Superior temporal gyrus (tissue), 1 donor: Measurements from ENCODE around the gene SSNA1.

Experiments used
- DNase-seq: peaks from one replicate; pipeline ENCODE4 v3.0.0-alpha.2; 2016; ENCODE audit errors: extremely low spot score

Gene SSNA1

DNA sequence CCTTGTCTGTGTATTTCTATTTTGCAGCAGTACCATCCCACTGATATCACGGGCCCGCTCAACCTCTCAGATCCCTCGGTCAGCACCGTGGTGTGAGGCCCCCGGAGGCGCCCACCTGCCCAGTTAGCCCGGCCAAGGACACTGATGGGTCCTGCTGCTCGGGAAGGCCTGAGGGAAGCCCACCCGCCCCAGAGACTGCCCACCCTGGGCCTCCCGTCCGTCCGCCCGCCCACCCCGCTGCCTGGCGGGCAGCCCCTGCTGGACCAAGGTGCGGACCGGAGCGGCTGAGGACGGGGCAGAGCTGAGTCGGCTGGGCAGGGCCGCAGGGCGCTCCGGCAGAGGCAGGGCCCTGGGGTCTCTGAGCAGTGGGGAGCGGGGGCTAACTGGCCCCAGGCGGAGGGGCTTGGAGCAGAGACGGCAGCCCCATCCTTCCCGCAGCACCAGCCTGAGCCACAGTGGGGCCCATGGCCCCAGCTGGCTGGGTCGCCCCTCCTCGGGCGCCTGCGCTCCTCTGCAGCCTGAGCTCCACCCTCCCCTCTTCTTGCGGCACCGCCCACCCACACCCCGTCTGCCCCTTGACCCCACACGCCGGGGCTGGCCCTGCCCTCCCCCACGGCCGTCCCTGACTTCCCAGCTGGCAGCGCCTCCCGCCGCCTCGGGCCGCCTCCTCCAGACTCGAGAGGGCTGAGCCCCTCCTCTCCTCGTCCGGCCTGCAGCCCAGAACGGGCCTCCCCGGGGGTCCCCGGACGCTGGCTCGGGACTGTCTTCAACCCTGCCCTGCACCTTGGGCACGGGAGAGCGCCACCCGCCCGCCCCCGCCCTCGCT is 20.5 kb upstream of the SSNA1 start:
- DNase-seq: no peak

DNA sequence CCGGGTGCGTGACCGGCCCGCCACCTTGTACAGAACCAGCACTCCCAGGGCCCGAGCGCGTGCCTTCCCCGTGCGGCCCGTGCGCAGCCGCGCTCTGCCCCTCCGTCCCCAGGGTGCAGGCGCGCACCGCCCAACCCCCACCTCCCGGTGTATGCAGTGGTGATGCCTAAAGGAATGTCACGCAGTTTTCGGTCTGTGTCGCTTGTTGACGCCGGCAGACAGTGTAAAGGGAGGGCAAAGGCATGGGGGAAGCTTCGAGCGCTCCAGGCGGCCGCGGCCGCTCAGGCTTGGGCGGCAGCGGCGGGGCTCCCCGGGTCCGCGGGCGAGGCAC is 19.9 kb upstream of the SSNA1 start:
- no peak for DNase-seq

DNA sequence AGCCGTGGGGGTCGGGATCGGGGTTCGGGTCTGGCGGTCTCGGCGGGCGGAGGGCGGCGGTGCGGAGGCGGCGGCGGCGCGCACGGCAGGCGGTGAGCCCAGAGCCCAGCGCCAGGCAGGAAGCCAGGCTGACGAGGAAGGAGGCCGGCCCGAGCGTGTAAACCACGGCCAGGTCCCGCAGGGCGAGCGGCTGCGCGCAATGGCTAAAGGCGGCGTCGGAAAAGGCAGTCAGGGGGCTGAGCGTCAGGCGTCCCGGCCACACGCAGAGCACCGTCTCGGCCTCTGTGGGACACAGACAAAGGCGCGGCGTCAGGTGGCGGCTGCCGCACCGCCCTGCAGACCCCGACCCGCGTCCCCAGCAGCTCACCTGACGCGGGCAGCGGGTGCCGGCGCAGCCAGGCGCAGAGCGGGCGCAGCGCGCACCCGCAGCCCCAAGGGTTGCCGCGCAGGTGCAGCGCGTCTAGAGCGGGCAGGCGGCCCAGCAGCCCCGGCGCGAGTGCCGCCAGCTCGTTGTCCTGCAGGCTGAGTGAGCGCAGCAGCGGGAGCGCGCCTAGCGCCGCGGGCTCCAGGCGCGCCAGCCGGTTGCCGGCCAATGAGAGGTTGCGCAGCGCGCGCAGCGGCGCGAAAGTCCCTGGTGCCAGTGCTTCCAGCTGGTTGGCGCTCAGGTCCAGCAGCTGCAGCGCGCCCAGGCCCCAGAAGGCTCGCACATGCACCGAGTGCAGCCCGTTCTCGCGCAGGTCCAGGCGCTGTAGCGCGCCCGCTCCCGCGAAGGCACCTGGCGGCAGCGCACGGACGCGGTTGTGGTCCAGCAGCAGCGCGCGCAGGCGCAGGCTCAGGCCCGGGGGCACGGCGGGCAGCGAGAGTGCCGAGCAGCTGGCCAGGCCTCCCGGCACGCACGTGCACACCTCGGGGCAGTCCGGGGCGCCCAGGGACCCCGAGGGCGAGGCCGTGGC is 19.3 kb upstream of the SSNA1 start:
- DNase-seq: no peak

DNA sequence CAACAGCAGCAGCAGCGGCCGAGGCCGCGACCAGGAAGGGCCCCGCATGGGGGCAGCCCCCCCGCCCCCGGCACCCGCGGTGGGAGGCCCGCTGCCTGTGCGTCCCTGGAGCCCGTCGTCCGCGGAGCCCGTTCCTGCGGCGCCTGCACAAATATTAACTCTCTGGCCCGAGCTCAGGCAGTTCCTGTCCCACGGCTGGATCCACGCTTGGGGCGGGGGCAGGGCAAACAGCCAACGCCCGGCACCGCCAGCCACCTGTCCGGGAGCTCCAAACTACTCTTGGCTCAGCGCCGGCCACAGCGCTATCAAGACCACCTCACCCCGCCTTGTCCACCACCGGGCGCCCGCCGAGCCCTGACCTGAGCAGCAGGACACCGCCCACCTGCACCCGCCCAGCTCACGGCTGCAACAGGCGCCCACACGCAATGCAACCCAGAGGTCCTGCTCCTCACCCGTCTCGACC is 18.5 kb upstream of the SSNA1 start, which contains the start of gene LRRC26:
LRRC26 (minus strand) TSS at position 156 of the 463 bp plus-strand sequence; CDS start at position 48, 108 bp downstream.
- no peak for DNase-seq

DNA sequence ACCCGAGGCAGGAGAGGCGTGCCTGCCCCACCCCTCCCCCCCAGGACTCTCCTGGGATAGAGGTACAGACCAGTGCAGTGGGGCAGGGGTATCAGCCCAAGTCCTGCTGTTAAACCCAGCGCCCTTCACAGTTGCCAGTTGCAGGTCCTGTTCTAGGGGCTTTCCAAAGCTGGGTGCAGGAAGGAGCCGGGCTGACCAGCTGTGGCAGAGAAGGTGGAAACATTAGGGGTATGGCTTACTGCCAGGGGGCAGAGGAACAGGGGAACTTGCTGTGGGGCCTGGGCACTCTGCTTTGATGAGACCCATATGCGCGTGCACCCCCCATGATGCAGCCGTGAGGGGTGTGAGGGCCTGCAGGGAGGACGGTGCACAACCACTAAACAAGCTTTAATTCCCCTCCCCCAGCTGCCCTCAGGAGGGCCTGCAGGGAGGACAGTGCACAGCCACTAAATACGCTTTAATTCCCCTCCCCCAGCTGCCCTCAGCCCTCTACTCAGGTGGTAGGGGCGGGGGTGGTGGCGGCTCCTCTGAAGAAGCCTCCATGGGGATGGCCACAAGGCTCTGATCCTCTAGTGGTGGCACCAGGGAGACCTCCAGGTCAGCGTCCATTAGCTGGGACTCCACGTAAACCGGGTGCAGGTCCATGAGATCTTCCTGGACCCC is 17.9 kb upstream of the SSNA1 start:
- DNase-seq: no peak

DNA sequence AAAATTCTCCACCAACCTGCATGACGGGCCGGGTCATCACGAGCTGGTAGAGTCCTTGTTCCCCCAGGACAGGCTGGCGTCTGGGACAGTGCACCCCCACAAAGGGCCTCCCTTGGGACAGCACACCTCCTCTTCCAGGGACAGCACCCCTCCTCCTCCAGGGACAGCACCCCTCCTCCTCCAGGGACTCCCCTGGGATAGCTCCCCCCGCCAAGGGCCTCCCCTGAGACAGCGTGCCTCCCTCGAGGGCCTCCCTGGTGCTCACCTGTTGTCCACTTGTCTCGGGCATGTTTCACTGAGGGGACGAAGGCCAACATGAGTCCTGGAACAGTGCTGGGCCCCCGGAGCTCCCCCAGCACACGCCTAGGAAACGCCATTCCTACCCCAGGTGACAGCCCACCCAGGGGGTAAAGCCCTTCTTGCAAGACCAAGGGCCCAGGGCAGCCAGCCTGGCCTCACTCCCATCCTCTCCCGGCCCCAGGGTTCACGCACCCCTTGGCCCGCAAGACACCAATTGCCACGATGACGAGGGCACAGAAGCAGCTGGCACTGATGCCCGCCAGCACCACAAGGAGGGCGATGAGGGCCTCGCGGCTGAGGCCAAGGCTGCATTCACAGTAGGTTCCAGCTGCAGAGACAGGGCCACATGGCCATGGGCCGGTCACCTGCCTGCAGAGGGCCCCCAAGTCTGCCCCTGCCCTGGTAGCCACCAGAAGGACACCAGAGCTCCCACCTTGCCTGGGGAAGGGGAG is 17.2 kb upstream of the SSNA1 start:
- no peak for DNase-seq

DNA sequence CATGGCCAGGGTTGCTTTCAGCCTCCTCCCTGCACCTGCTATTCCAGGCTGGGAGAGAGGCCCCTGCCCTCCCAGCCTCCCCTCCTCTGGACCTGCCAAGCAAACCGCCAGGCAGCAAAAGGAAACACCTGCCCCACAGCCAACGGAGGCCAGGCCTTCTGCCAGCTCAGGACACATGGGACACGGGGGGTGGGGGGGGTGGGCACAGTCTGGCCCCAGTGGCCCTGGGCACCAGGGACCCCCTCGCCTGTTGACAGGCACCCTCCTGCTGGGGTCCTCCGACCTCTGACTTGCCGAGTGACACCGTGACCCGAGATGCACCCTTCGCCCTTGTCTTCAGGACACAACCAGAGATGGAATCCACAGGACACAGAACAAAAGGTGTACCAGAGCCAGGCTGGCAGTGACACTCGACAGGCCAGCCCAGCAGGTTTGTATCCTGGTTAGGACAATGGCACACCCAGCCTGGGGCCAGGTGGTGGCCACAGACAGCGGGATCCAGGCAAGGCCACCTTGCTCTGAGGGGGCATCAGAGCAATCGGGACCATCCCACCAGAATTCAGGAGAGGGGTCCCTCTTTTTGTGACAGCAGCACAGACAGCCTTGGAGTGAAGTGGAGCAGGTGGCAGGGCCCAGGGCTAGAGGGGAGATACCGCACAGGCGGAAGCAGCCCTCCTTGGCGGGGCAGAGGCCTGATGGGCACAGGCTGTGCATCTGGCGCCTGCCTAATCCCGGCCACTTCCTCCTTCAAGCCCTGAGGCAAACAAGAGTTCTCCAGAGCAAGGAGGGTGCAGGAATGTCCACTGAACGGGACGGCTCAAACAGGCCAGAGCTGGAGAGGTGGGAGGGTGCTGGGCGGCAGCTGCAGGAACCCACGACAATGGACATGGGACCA is 15.3 kb upstream of the SSNA1 start:
- DNase-seq: no peak

DNA sequence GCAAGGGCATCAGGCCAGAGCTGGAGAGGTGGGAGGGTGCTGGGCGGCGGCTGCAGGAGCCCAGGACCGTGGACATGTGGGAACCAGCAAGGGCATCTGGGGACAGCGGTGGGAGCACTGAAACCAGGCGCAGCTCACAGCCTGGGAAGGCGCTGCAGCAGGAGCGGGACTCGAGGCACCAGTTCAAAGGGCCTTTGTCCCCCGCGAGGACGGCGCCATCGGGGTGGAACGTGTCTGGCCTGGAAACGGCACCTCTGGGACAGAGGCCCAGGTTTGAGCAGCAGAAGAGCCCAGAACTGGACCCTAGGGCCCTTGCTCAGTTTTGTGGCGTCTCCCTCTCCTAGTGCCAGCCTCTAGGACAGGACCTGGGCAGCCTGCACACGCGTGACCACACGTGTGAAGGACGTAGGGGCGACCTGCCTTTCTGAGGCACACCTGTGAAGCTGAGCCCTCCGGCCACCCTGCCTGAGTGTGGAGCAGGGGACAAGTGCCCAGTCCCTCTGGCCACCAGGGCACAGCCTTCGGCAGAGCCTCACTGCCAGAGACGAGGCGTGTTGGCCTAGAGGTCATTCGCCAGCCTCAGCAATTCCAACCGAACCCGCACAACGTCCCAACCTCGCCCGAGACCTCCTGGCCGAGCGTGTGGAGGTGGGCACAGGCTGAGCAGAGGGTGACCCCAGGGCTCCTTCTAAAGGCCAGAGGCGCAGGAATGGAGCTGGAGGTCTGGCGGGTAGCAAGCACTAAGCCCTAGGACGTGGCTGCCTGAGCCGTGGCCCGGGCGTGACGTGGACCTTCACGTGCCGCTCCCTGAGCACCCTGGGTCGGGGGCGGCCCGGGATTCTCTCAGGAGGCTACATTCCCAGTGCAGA is 14.4 kb upstream of the SSNA1 start:
- DNase-seq: no peak

DNA sequence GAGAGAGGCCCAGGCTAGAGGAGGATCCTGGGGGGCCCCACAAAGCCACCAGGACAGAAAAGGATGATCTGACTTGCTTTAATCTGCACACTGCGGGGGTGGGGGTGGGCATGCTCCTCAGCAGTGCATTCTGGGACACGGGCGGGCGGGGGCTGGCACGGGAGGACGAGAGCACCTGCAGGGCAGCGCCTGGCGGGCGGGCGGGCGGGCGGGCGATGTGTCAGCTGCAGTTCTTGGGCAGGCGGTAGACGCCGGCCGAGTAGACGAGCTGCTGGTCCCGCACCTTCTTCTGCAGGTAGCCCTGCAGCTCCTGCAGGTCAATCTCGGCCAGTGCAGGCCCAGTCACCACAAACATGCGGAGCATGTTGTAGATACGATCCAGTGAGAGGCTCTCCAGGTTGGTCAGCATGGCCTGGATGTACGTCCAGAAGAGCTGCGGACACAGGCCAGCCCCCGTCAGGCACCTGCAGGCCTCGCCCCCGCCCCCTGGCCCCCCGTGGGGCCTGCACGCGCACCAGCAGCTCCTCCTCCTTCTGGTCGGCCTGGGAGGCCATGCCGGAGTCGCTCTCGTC is 13.7 kb upstream of the SSNA1 start:
- DNase-seq: no peak

DNA sequence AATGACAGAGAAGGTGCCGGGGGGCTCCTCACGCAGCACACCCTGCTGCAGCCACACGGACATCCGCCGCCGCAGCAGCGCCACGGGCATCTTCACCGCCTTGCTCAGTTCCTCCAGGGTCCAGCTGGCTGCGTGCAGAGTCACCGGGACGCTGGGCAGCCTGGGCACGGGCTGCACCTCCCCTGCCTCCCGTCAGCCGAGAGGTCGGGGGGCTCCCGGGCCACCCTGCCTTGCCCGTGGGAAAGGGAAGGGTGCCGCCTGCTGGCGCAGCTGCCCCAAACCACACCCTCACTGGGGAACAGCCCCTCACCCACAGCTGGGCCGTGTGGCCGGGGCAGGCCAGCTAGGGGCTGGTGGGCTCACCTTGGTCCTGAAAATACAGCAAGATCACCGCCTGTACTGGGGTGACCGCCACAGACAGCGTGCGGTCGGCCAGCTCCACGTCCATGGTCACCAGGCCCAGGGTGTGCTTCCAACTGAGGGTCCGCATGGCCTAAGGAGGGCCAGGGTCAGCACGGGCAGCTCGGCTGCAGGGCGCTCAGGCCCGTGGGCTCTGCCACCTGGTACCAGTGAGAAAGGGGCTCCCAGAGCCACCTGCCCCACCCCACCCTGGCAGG is 13.0 kb upstream of the SSNA1 start:
- DNase-seq: no peak

DNA sequence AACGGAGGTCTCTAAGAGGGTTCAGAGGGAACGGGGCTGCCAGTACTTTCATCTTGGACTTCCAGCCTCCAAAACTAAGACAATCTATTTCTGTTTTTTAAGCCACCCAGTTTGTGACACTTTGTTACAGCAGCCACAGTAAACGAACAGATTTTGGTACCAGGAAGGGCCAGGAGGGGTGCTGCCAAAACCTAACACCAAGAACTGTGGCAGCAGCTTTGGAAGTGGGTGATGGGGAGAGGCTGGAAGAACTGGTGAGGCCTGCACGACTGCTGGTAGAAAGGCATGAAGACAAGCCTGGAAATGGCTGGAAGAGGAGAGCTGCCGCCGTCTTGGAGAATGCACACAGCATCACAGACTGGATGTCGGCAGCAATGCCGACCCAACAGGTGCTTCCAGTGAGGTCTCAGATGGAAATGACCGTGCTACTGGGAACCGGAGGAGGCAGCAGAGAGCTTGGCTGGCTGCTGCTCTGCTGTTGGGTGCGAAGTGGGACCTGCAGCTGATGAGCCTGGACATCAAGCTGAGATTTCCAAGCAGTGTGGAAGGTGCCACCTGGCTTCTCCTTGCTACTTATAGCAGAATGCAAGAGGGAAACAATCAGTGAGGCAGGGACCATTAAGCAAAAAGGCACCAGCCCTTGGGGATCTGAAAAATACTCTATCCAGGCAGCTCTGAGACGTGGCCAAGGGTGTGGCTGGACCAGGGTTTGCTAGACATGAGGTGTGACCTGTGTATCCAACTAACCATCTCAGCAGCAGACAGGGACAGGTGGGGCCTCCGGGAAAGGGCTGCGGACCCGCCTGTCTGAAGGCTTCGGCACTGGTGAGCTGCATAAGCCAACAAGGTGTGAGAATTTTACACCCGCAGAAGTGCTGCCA is 11.9 kb upstream of the SSNA1 start:
- no peak for DNase-seq

DNA sequence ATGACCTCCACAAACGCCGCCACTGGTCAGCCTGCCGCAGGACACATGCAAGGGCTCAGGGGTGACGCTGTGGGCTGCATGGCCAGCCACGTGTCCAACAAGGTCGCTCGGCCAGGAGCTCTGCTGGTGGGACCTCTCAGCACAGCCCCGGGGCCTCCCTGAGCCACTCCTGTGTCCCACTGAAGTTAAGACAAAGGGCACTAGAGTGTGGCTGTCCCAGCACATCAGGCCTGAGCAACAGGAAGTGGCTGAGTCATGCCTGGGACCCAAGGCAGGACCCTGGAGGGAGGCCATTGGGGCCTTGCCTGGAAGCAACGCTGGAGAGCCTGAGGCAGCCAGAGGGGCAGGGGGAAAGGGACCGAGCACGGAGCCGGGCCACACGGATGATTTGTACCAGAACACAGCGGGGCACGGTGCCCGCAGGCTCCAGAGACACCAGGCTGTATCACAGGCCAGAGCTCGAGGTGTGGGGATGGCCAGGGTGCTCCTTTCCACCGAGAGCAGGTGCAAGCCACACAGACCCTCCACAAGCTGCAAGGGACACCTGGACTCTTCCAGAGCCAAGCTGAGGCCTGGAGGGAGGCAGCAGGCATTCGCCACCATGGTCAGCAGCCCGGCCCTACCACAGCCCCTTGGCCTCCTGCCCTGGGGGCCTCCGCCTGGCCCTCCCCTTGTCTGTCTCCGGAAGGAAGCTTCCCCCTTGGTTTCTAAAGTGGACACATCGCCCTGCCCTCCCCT is 10.1 kb upstream of the SSNA1 start:
- no peak for DNase-seq

DNA sequence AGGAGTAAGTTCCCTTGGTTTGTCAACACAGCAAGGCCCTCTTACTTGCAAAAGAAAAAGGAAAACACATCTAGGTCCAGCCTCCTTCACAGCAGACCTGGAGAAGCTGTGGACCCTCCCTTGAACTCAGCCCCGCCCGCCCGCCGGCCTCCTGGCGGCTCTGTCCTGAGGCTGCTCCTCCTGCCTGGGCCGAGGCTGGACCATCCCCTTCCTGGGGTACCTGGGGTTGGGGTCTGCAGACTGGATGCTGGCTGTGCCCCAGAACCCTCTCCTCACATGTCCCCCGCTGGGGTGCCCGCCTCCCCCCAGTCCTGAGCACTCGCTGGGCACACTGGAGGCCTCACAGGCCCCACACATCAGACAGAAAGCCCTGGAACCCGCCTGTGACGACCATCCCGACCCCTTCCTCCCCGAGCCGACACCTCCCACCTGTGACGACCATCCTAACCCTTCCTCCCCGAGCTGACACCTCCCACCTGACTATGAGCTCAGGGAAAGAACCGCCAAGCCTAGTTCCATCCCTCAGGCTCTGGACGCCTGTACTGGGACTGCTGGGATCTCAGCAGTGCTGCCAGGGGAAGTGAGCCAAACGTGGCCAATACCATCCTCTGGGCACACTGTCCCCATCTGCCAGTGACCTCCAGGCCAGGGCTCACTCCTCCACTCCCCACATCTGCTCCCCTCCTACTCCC is 9.4 kb upstream of the SSNA1 start:
- DNase-seq: no peak

DNA sequence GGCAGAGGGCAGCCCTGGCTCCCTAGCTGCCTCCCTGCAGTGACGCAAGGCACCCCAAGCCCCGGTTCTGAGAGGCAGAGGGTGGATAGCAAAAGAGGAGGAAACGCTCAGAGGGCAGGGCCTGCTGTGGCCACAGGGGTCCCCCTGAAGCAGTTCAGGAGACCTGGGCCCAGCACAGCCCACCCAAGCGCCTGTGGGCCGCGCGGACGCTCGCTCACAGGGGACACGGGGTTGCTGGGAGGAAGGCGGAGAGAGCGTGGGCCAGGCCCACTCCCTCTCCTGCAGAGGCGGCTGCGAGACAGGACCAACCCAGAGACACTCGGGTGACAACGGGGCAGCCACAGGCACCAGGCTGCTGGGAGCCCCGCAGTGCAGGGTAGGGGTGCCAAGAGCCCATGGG is 8.7 kb upstream of the SSNA1 start:
- DNase-seq: no peak

DNA sequence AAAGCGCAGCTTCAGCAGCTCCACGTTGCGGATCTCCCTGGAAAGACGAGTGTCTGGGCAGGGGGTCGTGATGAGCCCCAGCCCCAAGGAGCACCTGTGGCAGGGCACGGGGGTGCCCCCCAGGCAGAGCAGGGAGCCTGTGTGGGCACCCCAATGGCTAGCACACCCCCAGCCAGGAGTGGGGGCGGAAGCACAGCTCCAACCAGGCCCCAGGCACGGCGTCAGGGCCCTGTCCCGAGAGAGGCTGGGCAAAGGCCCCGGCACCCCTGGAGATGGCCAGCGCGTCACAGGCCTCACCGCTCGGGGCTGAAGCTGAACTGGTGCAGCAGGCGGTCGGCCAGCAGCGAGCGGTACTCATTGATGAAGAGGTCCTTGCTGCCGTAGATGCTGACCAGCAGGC is 8.0 kb upstream of the SSNA1 start:
- DNase-seq: no peak

DNA sequence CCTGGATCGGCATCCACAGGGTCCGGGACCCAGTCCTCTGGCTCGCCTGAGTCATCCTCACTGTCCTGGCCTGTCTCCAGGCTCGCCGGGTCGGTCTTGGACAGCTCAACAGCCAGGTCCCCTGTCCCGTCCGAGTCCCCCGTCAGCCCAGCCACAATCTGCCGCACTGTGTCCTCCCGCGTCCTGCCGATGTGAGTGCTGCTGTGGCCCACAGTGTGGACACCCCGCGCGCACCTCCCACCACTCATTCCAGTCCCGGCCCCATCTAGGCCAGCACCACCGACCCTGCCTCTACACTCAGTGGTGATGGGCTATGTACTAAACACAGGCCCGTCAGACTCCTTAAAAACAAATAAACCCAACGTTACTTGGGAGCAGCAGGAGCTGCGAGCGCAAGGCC is 6.8 kb upstream of the SSNA1 start:
- DNase-seq: no peak
